A549 treated with ZK216348 at 1 μM for 4 hours (cell line): ENCODE measurements around the gene LSM11. TPM values are rescaled to one million over a fixed set of nuclear protein-coding genes. Genes with fewer than 3 reads are reported as not detected.

ENCODE experiments used
- total RNA-seq: library from RNA; stranded (reverse); fragments of 200-300 nt; extraction: Qiagen RNA extraction; gene quantifications from 5 replicates; pipeline ENCODE4 v1.2.3, GENCODE V29; 2022; ENCODE audit warnings: low read depth

Gene LSM11
- total RNA-seq: 2.0 to 3.5 TPM (median 3.3 TPM) in 5 replicates

DNA sequence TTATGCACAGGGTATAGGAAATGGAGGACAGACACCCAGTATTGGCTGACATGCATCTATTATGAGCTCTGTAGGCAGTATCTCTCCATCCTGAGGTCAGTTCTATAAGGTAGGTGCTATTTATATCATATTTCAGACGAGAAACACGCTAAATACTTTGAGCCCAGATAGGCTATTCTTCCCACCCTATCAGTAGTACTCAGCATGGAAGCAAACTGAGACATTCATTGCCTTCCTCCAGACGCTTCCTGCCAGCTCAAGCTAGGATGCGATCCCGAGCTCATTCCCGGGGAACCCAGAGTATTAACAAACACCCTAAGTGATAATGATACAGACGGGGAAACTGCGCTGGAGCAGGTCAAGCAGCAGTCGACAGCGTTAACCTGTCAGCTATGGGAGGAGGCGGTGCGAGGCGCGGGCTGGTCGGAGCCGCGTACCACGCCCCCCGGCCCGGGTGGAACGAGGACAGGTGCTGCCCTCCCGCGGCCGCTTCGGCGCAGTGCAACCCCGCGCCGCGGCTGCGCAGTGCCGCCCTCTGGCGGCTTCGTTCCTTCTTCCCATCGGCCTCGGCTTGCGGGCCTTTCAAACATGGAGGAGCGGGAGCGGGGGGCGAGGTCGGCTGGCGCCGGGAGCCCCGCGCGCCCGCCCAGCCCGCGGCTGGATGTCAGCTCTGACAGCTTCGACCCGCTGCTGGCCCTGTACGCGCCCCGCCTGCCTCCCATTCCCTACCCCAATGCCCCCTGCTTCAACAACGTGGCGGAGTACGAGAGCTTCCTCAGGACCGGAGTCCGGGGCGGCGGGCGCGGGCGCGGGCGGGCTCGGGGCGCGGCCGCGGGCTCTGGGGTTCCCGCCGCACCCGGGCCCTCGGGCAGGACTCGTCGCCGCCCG is at the start of gene LSM11:
TSS of gene LSM11 (plus strand) at position 550 of the 888 bp plus-strand sequence. CDS start at position 589, 39 bp downstream.

DNA sequence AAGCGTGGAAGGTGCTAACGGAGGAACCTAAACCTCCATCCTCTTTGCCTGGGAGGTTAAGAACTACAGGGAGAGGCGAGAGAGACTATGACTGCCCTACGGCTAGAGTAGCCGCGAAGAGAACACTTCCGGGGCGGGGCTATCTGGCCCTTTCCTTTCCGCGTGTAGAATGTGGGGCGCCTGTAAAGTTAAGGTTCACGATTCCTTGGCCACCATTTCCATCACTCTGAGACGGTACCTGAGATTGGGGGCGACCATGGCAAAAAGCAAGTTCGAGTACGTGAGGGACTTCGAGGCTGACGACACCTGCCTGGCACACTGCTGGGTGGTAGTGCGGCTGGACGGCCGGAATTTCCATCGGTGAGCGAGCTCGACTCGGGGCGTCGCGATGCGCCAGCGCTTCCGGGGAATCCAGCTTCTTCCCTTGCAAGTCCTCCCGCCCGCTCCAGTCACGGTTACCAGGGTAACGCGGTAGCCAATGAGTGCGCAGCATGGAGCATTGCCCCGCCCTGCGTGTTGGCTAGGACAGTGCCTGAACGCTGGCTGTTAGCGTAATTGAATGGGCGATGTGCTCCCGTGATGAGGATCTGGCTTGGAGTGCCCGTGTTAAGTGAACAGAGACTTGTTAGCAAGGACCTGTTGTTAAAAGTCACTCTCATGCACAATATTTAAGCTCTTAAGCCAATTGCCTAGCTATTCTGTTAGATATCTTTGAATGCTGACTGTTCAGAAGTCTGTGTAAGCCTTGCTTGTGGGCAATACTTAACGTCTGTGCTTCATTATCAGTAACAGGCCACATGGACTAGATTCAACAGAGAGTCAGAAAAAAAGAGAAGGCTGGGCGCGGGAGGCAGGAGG is 12.0 kb upstream of the LSM11 start, which contains the start of gene THG1L:
TSS of gene THG1L (plus strand) at position 149 of the 858 bp plus-strand sequence. CDS start at position 170, 21 bp downstream.

Other genes starting within 250 kb of the LSM11 start
- gene ADAM19, start 167.9 kb upstream of the LSM11 start, total RNA-seq: 10.0 to 14.6 TPM (median 13.7 TPM) in 5 replicates
- not detected in 5 replicates for gene SOX30, start 91.3 kb upstream of the LSM11 start, total RNA-seq
- gene C5orf52, start 72.2 kb upstream of the LSM11 start, total RNA-seq: not detected in 5 replicates
- gene THG1L, start 12.3 kb upstream of the LSM11 start, total RNA-seq: 25.4 to 38.0 TPM (median 28.0 TPM) in 5 replicates
- gene CLINT1, start 115.4 kb downstream of the LSM11 start, total RNA-seq: 64.0 to 83.2 TPM (median 76.0 TPM) in 5 replicates